HG03139 (cell line): ENCODE results near the gene DHX36.

Experiments
- ATAC-seq: cut with Tn5 transposase; IDR thresholded peaks from one replicate; pipeline ENCODE4 v1.9.1; 2021; ENCODE audit not compliant: unreplicated experiment

DHX36 gene

DNA sequence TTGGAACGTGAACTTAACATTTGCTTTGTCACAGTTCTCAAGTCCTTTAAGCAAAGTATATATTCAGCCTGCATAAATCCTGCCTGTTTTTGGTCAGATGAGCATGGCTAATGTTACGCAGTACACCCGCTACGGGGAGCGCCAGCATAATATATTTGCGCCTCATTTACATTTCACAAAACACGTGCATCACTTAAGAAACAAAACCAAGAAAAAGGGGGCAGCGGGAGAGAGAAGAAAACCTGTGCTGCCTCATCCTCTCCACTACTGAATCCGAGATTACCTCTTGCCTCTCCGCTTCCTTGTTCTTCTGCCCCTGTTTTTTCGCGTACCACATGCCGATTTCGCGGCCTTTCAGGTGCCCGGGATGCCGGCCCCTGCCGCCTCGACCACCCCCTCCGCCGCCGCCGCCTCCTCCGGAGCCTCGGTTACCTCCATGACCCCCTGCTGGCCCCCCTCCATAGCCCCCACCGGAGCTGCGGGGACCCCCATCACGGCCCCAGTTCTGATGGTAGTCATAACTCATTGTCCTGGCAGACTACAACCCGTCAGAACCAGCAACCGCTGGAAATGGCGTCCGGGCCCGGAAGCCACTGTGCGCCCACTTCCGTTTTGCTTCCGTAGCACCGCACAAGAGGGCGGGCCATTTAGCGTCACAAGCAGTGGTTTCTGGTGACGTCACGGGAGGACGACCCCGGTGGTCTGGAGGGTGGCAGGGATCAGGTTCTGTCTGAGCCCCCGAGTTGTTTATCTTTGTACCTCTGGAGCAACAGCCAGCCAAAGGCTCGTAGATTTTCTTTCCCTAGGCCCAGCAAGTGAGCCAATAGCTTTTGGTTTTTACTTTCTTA, at the start of gene DHX36:
TSS of gene DHX36 (minus strand) at position 597 of the 848 bp plus-strand sequence. CDS start at position 526, 71 bp downstream.
- ATAC-seq = peak; percentile 97

- ATAC-seq = no peak
Observed at GRCh38 chr3:154367221-154367620, 42.9 kb upstream of the DHX36 start.

- ATAC-seq = no peak
Observed at GRCh38 chr3:154364849-154365248, 40.6 kb upstream of the DHX36 start.

GRCh38 chr3:154361099-154361498, 36.8 kb upstream of the DHX36 start:
- ATAC-seq = no peak

GRCh38 chr3:154356009-154356408, 31.7 kb upstream of the DHX36 start:
- no peak for ATAC-seq

GRCh38 chr3:154349223-154349622, 24.9 kb upstream of the DHX36 start:
- ATAC-seq = no peak

GRCh38 chr3:154345422-154346122, 21.3 kb upstream of the DHX36 start:
- no peak for ATAC-seq

GRCh38 chr3:154338570-154338969, 14.3 kb upstream of the DHX36 start:
- ATAC-seq = no peak

DNA sequence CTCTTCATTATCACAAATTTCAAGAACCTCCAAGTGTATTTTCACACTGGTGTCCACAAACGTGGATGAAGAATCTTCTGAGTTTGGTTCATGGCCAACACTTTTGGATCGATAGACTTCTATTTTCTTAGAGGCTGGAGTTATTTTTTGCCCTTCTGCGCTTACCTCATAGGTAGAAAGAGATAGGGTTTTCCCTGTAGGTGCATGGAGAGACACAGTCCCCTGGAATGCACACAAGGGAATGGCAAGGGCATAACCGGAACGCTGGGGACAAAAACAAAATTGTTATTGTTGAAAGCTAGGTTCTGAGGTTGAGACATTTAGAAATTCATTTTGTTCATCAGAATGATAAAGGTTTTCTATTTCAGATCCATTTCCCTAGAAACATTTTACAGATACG, 13.7 kb upstream of the DHX36 start:
- no peak for ATAC-seq

DNA sequence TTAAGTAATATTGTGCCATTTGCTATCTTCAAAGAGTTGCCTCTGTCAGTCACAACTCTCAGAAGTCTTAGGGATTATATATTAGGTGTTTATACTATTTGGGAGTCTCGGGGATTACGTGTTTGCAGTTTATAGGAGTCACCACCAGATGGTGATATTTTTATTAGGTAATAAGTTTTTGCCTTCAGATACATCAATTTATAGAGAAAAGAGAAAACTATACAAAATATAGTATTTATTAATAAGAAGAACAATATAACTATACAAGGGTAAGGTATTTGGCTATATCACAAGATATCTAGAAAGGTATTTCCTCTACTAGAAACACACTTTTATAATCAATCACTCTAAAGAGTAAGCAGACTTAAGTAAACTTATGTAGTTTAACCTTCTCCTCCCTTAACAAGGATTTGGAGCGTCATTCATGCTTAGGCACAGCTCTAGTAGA, 10.7 kb upstream of the DHX36 start:
- ATAC-seq = no peak

DNA sequence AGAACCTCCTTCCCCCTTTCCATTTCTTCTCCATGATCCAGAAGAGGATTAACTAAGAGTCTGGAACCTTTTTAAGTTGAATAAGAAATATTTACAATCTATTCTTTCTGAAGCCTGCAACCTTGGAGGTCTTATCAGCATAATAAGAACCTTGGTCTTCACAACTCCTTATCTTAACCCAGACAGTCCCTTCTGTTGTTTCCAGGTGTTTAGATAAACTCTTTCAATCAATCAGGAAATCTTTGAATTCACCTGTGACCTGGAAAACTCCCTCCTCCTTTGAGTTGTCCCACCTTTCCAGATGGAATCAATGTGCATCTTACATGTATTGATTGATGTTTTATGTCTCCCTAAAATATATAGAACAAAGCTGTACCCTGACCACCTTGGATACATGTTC, 3.6 kb upstream of the DHX36 start:
- ATAC-seq = no peak

DNA sequence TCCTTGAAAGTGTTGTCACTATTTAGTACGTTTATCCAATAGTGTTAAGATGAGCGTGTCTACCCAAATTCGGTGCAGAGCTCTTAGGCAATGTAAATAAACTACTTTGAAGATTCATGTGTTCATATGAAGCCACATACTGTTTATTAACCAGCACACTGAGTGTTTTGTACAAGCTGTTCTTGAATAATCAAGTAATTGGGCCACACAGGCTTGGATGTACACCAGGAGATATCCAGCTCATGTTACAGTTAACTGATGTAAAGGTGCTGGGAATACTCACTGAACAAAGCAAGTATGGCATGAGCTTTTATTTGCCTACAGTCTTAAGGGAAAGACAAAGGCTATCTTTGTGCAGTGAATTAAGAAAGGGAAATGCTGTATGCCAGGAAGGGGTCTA, 632 bp upstream of the DHX36 start:
- no peak for ATAC-seq

DNA sequence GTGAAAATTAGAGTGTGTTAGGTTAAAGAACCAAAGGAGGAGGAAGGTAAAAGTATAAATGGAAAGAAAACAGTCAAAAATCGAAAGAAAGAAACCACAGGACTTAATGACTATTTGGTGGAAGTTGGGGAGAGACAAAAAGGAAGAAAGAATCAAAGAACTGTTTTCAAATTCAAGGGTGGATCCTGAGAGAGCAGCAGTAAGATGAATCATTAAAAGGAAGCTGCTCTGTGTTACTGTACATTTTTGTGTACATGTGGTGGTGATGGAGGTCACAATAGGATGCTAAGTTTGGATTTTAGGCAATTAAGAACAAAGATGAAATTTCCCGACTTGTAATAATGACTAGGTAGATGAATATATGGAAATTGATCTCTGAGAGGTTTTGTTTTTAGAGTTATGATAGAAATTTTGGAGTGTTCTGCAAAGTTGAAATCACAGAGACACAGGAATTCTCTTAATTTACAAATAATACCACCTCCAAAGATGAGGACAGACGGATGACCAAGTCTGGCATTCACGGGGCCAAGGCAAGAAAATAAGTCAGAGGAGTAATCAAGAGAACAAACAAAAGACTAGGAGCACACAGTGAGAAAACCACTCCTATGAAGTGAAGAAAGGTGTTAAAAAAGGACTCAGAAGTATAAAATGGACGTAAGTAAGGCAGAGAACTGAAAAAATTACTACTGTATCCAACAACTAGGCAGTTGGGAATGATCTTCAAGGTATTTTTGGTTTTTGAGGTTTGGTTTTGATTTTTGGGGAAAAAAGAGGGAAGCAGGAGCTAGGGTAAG, 7.1 kb downstream of the DHX36 start:
- no peak for ATAC-seq

DNA sequence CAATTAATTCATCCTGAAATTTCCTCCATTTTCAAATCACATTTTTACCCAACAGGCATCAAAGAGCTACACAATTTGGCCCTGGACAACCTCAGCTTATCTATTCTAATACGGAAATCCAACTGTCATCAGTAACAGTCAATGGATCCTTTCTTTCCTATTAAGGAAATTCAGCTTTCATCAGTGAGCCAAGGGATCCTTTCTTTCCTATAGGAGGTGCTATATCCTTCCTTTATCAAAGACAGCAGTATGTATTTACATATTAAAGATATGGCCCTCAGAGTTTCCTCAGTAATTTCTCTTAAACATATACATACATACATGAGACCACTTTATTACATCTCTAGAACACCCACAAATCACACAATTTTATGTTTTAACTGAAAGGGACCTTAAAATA, 10.1 kb downstream of the DHX36 start:
- ATAC-seq = no peak

GRCh38 chr3:154310840-154311239, 13.4 kb downstream of the DHX36 start:
- ATAC-seq = no peak

GRCh38 chr3:154307363-154307762, 16.9 kb downstream of the DHX36 start:
- ATAC-seq = no peak

GRCh38 chr3:154304936-154305335, 19.4 kb downstream of the DHX36 start:
- peak; percentile 70 for ATAC-seq

- no peak for ATAC-seq
Observed at GRCh38 chr3:154304116-154304786, 20.0 kb downstream of the DHX36 start.

- ATAC-seq = no peak
Observed at GRCh38 chr3:154301561-154301960, 22.7 kb downstream of the DHX36 start.

DNA sequence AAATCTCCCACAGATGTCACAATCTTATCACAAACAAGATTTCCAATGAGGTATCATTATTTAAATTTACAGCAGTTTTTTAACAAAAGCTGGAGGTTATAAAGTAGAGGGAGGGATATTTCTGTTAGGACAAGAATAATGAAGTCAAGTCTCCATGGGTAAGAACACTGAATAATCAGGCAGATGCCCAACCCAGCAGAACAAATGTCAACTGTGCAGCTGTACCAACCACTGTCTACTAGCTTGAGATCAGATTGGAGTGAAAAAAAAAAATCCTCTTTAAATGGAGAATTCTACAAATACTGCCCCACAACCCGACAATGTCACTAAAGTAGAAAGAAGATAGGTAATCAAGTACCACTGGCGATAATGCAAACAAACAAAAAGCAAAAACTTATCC, 30.3 kb downstream of the DHX36 start:
- no peak for ATAC-seq

DNA sequence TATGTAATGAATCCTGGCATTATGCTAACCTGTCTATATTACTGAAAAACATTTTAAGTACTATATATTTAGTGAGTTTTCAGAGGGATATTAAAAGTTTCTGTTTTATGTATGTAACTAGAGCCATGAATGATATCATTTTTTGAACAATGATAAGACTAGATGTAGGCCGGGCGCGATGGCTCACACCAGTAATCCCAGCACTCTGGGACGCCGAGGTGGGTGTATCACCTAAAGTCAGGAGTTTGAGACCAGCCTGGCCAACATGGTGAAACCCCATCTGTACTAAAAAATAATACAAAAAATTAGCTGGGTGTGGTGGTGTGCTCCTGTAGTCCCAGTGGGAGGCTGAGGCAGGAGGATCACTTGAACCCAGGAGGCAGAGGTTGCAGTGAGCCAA, 34.1 kb downstream of the DHX36 start:
- no peak for ATAC-seq
